GM12878 (cell line): ENCODE results near the gene EHBP1L1. TPM values are rescaled to one million over a fixed set of nuclear protein-coding genes. Genes with fewer than 3 reads are reported as not detected.

Source experiments
- ETV6 ChIP-seq, 2 experiments: fragments of 450-650 bp in 1 of 2; IDR thresholded peaks in 1 of 2; conservative IDR thresholded peaks in 1 of 2; 2 replicates each; pipeline ENCODE4 v1.6.1; 2014; ENCODE audit warnings: antibody characterized with exemption in 1 of 2, borderline replicate concordance in 1 of 2, low read depth in 1 of 2, mild to moderate bottlenecking in 1 of 2, moderate library complexity in 1 of 2
- EZH2 ChIP-seq: IDR thresholded peaks from 2 replicates; pipeline ENCODE4 v1.6.1; 2012; ENCODE audit warnings: low read depth, mild to moderate bottlenecking, control low read depth, inconsistent platforms, low read length, borderline replicate concordance; ENCODE audit not compliant: control insufficient read depth
- FOS ChIP-seq: IDR thresholded peaks from 3 replicates; pipeline ENCODE4 v1.6.1; 2011; ENCODE audit warnings: borderline replicate concordance; ENCODE audit not compliant: insufficient read length; ENCODE audit errors: extremely low read depth
- KDM1A ChIP-seq: fragments of 200-600 bp; sonication (generic); IDR thresholded peaks from 2 replicates; pipeline ENCODE4 v1.6.1; 2016; ENCODE audit warnings: borderline replicate concordance
- MYC ChIP-seq: IDR thresholded peaks from 2 replicates; pipeline ENCODE4 v1.6.1; 2011; ENCODE audit warnings: mild to moderate bottlenecking, low read length, moderate library complexity, inconsistent platforms; ENCODE audit not compliant: insufficient read depth, insufficient replicate concordance, insufficient read length, severe bottlenecking
- RCOR1 ChIP-seq: conservative IDR thresholded peaks from 2 replicates; pipeline ENCODE4 v1.6.1; 2012; ENCODE audit warnings: low read depth, low read length, improper control_type of control experiment
- RELA ChIP-seq: fragments of 450-650 bp; IDR thresholded peaks from 2 replicates; pipeline ENCODE4 v1.8.0; 2014; ENCODE audit warnings: borderline replicate concordance; ENCODE audit not compliant: partially characterized antibody
- RUNX3 ChIP-seq: IDR thresholded peaks from 2 replicates; pipeline ENCODE4 v1.6.1; 2012; ENCODE audit warnings: low read length, inconsistent platforms
- SMARCA5 ChIP-seq: fragments of 450-650 bp; IDR thresholded peaks from 2 replicates; pipeline ENCODE4 v1.6.1; 2017; ENCODE audit warnings: mild to moderate bottlenecking
- SREBF1 ChIP-seq: IDR thresholded peaks from 2 replicates; pipeline ENCODE4 v1.6.1; 2012; ENCODE audit warnings: mild to moderate bottlenecking, low read length
- STAT1 ChIP-seq: fragments of 450-650 bp; conservative IDR thresholded peaks from 2 replicates; pipeline ENCODE4 v1.6.1; 2014; ENCODE audit warnings: antibody characterized with exemption, mild to moderate bottlenecking
- TCF7 ChIP-seq: IDR thresholded peaks from 2 replicates; pipeline ENCODE4 v1.6.1; 2014; ENCODE audit warnings: antibody characterized with exemption, borderline replicate concordance
- ZBED1 ChIP-seq: IDR thresholded peaks from 2 replicates; pipeline ENCODE4 v1.6.1; 2016; ENCODE audit warnings: borderline replicate concordance
- ZNF622 ChIP-seq: fragments of 450-650 bp; IDR thresholded peaks from 2 replicates; pipeline ENCODE4 v1.6.1; 2017; ENCODE audit warnings: mild to moderate bottlenecking, inconsistent platforms
- polyA plus RNA-seq, 11 experiments: library from polyadenylated mRNA; depleted of rRNA in 4 of 11; unstranded in 6 of 11; stranded (reverse) in 5 of 11; fragments of >200 nt; fragmentation: Nextera tagmentation in 4 of 11; fragmentation: Illumina TruSeq in 1 of 11; extraction: Ambion mirVana in 4 of 11; extraction: Trizol in 1 of 11; gene quantifications; 1 replicate in 1 of 11; 2 replicates in 10 of 11; pipeline versions ENCODE4 v1.2.1 to v1.2.3, GENCODE V29; 2011 to 2016; ENCODE audit warnings: inconsistent platforms in 2 of 11, missing spikeins in 2 of 11, low read depth in 1 of 11
- total RNA-seq, 4 experiments: library from RNA; depleted of rRNA in 3 of 4; stranded (reverse); fragments of >200 nt in 3 of 4; fragmentation: Illumina TruSeq in 1 of 4; extraction: Trizol in 1 of 4; gene quantifications; 2 replicates each; pipeline versions ENCODE4 v1.2.1 to v1.2.3, GENCODE V29; 2013 to 2021
- TF ChIP-seq, protein P1 (sequence below): IDR thresholded peaks from 2 replicates; pipeline ENCODE4 v1.6.1; 2011; ENCODE audit warnings: low read depth, low read length, improper control_type of control experiment, borderline replicate concordance
- TF ChIP-seq, protein P2 (sequence below): IDR thresholded peaks from 2 replicates; pipeline ENCODE4 v1.6.1; 2011; ENCODE audit warnings: low read depth, mild to moderate bottlenecking, low read length, moderate library complexity, borderline replicate concordance; ENCODE audit errors: extremely low read depth
- TF ChIP-seq, protein P3 (sequence below): IDR thresholded peaks from 2 replicates; pipeline ENCODE4 v1.6.1; 2012; ENCODE audit warnings: low read depth, low read length, improper control_type of control experiment
- TF ChIP-seq, protein P4 (sequence below), 3 experiments: IDR thresholded peaks in 2 of 3; conservative IDR thresholded peaks in 1 of 3; 2 replicates each; pipeline ENCODE4 v1.5.1; 2011; ENCODE audit warnings: low read depth in 3 of 3, low read length in 3 of 3, mild to moderate bottlenecking in 3 of 3, control low read depth in 2 of 3, moderate library complexity in 2 of 3, inconsistent platforms in 1 of 3, mixed read lengths in 1 of 3; ENCODE audit not compliant: control insufficient read depth in 2 of 3, insufficient read depth in 1 of 3; ENCODE audit errors: extremely low read depth in 1 of 3

The EHBP1L1 gene
- total and polyA plus RNA-seq, 10 of the 15 experiments (the other 5 are each of a cell fraction or from before 2014, with no cell fraction given) = 0.06 to 99.4 (median 32.7) TPM

DNA sequence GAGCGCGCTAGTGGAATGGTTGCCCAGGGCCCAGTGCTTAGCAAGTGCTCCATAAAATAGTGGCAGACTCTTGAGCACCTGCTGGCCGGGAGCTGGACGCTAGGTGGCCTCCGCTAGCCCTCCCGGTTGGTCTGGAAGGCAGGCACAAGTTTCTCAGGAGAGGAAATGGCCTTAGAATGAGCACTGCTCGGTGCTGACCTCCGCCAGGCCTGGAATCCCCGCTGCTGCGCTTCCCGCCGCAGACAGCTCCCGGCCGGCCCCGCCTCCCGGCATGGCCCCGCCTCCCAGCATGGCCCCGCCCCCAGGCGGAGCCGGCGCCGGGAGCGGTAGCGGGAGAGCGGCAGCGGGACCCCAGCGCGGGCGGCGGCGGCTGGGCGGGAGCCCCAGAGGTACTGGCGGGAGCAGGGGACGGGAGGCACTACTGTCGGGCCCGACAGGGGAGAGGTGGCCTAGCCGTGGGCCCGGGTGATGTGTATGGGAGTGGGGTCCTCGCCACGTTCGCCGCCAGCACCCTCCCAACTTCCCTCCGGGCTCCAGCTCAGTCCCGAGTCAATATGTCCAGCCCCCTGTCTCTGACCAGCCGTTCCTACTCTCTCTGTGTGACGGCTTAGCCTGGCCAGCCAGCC, 62.1 kb downstream of the EHBP1L1 start, which contains the start of gene SIPA1 (continued):
- TF ChIP-seq STAT1 = no peak
- TF ChIP-seq, protein P1, sequence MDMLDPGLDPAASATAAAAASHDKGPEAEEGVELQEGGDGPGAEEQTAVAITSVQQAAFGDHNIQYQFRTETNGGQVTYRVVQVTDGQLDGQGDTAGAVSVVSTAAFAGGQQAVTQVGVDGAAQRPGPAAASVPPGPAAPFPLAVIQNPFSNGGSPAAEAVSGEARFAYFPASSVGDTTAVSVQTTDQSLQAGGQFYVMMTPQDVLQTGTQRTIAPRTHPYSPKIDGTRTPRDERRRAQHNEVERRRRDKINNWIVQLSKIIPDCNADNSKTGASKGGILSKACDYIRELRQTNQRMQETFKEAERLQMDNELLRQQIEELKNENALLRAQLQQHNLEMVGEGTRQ = no peak
- TF ChIP-seq ZBED1 = no peak
- no peak for TF ChIP-seq SREBF1
- no peak for TF ChIP-seq KDM1A
- TF ChIP-seq RELA = no peak
- TF ChIP-seq, protein P2, sequence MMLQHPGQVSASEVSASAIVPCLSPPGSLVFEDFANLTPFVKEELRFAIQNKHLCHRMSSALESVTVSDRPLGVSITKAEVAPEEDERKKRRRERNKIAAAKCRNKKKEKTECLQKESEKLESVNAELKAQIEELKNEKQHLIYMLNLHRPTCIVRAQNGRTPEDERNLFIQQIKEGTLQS = no peak
- TF ChIP-seq TCF7 = no peak
- no peak for TF ChIP-seq ETV6 (conservative IDR thresholded peaks at IDR 0.05 in 1 of 2, IDR thresholded peaks at IDR 0.05 in 1 of 2; ENCODE audit: borderline replicate concordance in 1 of 2, low read depth in 1 of 2)
- TF ChIP-seq, protein P3, sequence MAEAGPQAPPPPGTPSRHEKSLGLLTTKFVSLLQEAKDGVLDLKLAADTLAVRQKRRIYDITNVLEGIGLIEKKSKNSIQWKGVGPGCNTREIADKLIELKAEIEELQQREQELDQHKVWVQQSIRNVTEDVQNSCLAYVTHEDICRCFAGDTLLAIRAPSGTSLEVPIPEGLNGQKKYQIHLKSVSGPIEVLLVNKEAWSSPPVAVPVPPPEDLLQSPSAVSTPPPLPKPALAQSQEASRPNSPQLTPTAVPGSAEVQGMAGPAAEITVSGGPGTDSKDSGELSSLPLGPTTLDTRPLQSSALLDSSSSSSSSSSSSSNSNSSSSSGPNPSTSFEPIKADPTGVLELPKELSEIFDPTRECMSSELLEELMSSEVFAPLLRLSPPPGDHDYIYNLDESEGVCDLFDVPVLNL = peak; percentile 34; the same call in 1 of the 2 replicates
- no peak for TF ChIP-seq EZH2
- 0 out of 2 replicates have a peak, but pooled peaks have one; percentile 3 for TF ChIP-seq RUNX3
- TF ChIP-seq FOS = no peak
- TF ChIP-seq MYC = no peak
- TF ChIP-seq SMARCA5 = peak; percentile 44; the same call in 1 of the 2 replicates
- no peak for TF ChIP-seq ZNF622
- TF ChIP-seq, protein P4, sequence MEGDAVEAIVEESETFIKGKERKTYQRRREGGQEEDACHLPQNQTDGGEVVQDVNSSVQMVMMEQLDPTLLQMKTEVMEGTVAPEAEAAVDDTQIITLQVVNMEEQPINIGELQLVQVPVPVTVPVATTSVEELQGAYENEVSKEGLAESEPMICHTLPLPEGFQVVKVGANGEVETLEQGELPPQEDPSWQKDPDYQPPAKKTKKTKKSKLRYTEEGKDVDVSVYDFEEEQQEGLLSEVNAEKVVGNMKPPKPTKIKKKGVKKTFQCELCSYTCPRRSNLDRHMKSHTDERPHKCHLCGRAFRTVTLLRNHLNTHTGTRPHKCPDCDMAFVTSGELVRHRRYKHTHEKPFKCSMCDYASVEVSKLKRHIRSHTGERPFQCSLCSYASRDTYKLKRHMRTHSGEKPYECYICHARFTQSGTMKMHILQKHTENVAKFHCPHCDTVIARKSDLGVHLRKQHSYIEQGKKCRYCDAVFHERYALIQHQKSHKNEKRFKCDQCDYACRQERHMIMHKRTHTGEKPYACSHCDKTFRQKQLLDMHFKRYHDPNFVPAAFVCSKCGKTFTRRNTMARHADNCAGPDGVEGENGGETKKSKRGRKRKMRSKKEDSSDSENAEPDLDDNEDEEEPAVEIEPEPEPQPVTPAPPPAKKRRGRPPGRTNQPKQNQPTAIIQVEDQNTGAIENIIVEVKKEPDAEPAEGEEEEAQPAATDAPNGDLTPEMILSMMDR (IDR thresholded peaks at IDR 0.05 in 2 of 3, conservative IDR thresholded peaks at IDR 0.05 in 1 of 3; ENCODE audit: control insufficient read depth in 2 of 3, extremely low read depth in 1 of 3, insufficient read depth in 1 of 3, low read depth in 3 of 3, low read length in 3 of 3) = peak in 2 of 3 experiments; percentile 31 to 43; a peak in 4 of 6 replicates
- TF ChIP-seq RCOR1 = no peak
